Activated CD4-positive, CD25-positive, alpha-beta regulatory T cell (primary cell): ENCODE results near the gene RIGI.
"Not testable (repeated sequence)": the region's sequence is repeated elsewhere in the genome, so short reads cannot be mapped to it uniquely, and the experiment has no call there.

Experiments used
- DNase-seq, 4 experiments: peaks; one replicate each; lab custom pipeline; 2025; lab: John Stamatoyannopoulos, UW

The RIGI gene

DNA sequence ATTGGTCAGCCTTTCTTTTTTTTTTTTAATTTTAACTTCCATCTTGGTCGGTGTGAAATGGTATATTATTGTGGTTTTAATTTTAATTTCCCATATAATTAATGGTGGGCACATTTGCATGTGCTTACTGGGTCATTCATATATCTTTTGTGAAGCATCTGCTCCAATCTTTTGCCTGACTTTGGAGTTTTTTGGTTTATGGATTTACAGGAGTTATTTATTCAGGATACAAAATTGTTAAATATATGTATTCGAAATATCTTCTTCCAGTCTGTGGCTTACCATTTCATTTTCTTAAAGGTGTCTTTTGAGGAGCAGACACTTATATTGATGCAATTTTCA lies 682 bp upstream of the RIGI start:
- no peak for DNase-seq

DNA sequence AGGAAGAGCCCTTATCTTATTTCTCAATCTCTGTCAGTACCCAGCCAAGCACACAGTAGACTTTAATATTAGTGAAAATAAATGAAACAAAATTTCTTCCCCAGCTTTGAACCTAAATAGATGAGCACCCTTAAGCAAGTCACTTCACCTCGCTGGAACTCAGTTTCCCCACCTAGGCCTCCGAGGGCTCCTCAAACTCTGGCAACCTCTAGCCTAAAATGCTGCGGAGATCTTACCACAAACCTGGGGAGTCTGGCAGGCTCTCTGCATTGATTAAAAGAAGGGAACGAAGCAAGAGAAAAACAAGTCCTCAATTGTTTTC lies 326 bp downstream of the RIGI start:
- DNase-seq, result no peak

DNA sequence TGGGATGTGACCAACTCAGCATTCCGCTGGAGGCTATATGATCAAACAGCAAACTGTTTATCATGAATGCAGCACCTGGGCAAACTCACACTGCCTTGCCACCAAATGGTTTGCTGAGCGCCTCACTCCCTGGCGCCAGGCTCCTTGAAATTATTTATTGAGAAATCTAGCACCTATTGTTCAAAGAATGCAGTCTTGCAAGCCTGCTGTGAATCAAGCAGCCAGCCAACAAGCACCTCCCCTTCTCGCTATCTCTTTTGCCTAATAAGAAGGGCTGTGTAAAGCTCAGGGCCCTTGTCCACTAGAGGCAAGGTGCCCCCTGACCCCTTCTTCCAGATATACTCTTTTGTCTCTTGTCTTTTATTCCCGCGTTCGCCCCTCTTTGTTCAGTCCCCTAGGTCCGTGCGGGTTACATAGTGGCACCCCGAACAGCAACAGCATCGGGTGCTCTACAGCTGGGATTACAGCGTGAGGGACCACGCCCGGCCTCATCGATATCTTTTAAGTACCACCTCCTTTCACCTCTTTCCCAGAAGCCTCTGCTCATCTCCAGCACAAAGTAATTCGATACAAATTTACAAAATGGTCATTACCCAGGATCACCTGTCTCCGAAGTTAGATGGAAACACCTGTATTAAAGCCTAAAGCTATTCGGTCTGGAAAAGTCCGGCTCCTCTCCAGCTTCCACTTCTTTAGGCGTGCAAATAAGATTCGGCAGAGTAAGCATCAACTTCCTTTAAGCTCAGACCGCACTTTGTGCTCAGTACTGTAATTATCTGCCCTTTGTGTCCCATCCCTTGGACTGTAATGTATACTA lies 896 bp downstream of the RIGI start:
- DNase-seq, result no peak

DNA sequence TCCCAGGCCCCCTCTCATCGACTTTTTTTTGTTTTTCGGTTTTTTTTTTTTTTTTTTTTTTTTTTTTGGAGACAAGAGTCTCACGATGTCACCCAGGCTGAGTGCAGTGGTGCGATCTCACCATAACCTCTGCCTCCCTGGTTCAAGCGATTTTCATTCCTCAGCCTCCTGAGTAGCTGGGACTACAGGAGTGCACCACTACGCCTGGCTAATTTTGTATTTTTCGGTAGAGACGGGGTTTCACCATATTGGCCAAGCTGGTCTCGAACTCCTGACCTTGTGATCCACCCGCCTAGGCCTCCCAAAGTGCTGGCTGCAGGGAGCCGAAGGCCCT lies 1.5 kb downstream of the RIGI start:
- not testable (repeated sequence) for DNase-seq

DNA sequence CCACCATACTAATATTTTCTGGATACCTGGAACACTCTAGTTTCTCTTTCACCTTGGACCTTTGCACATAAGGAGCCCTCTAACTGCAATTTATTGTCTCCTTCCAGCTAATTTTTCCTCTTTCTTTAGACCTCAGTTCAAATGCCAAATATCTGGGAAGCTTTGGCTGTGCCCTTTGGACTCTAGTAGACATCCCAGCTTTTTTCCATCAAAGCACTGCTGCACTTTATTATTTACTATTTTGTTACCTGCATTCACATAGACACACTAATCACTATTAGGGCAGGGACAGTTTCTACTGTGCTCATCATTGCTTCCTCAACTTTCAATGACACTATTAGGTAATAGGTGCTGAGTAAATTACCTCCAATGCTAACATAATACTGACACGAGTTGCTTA lies 2.1 kb downstream of the RIGI start:
- DNase-seq, result no peak

DNA sequence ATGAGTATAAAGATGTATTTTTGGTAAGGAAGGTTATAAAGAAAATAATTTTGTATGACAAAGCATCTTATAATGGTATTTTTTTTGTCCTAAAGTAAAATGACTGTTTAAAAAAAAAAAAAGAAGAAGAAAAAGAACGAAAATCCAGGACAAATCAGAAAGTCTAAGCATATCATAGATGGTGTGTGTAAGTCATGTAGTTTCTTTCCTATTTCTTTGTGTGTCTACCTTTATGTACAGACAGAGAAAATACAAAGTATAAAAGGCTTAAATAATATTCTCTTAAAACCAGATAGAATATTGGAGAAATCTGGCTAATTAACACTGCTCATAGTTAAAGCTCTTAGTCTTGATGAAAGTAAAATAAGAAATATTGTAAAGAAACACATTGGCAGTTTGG lies 7.7 kb downstream of the RIGI start:
- no peak for DNase-seq

DNA sequence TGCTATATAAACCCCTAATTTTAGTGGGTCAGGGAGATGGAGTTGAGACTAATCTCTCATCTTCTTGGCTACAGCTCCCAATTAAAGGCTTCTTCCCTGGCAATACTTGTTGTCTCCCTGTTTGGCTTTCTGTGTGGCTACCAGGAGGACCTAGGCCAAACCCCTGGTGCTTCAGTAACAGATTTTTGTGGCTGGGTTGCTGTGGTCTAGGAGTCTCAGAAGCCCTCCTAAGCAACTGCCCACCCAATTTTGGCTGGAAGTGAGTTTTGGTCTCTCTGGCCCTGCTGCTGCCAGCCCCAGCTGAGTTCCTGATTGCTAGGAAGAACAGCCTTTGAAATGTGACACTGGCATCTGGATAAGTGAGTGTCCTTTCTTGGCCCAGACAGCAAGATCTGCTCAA lies 9.8 kb downstream of the RIGI start:
- DNase-seq, result no peak

DNA sequence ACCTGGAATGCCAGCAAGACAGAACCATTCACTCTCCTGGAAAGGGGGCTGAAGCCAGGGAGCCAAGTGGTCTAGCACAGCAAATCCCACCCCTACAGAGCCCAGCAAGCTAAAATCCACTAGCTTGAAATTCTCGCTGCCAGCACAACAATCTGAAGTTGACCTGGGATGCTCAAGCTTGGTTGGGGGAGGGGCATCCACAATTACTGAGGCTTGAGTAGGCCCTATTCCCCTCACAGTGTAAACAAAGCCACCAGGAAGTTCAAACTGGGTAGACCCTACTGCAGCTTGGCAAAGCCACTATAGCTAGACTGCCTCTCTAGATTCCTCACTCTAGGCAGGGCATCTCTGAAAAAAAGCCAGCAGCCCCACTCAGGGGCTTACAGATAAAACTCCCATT lies 17.3 kb downstream of the RIGI start:
- no peak for DNase-seq

DNA sequence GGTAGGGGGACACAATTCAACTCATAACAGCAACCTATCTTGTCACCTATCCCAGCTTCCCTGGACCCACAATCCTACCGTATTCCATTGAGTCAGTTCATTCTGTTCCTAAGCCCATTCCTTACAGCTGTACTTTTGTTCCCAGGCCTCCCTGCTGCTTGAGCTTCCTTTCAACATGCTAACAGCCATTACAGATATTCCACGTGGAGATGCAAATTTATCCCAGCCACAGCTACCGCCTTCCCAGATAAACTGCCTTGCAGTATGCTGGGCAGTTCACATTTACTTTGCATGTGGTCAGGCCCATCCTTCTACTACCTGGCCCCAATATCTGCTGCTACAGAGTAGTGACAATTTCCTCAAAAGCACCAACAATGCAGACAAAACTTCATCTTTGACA lies 23.0 kb downstream of the RIGI start:
- no peak for DNase-seq

DNA sequence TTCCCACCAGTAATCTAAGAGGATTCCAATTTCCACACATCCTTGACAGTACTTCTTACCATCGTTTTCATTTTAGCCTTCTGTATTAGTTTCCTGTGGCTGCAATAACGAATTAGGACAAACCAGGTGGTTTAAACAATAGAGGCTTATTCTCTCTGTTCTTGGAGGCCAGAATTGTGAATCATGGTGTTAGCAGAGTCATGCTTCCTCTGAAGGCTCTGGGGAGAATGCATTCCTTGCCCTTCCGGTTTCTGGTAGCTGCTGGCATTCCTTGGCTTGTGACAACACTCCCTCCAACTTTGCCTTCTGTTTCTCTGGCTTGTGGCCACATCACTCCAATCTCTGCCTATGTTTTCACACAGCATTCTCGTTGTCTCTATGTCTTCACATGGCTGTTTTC lies 23.5 kb downstream of the RIGI start:
- no peak for DNase-seq

DNA sequence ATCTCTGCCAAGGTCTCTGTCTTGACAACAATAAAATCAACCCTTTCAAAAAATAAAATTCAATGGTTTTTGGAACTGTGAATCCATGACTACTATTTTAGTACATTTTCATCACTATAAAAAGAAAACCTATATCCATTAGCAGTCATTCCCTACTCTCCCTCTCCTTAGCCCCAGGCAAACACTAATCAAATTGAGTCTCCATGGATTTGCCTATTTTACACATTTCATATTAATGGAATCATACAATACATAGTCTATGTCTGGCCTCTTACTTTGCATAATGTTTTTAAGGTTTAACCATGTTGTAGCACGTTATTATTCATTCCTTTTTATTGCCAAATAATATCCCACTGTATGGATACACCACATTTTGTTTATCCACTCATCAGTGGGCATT lies 24.1 kb downstream of the RIGI start:
- no peak for DNase-seq

DNA sequence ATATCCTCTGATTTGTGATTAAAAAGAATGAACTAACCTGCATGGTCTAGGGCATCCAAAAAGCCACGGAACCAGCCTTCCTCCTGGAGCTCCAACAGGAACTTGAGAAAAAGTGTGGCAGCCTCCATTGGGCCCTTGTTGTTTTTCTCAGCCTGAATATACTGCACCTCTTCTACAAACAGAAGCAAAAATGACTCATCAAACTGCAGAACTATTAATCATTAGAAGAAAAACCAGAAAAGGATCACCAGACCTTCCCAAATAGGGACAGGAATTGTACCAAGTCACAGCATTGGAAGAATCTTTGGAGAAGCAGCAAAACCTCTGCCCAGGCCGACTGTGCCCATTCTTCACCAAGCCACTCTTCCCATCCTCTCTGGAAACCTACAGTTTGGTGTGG lies 25.2 kb downstream of the RIGI start:
- DNase-seq, result no peak

DNA sequence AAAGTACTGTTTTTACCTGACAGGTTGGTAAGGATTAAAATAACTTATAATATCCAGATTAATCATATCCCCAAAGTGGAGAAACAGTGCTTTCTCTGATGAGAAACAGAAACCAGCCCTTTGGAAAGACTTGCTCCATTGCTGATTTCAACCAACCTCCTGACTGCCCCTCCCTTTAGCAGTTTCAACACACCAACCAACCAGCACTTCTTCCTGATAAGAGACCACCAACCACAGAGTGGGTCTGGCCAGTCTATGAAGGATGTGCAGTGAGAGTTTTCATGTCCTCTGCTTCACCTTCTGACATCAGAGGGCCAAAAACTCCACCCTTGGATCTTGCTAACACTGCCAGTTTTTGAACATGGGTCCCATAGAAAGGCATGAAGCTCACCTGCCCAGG lies 28.1 kb downstream of the RIGI start:
- DNase-seq, result no peak

DNA sequence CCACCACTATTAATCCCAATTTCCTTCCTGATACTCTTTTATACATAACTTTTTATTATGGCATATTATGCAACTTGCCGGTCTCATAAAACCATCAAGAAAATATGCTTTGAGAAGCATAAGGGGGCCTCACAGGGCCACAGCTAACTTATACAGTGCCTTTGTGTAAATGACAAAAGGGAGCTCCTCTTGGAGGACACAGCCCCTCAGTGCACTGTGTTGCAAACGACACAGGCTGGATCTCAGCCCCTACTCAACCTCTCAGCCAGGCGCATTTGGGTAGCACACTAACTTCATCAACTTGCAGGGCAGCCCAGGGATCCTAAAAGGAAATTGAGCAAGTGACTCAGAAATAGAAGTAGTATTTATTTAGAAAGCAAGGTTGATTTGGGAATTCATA lies 35.4 kb downstream of the RIGI start:
- DNase-seq, result no peak

DNA sequence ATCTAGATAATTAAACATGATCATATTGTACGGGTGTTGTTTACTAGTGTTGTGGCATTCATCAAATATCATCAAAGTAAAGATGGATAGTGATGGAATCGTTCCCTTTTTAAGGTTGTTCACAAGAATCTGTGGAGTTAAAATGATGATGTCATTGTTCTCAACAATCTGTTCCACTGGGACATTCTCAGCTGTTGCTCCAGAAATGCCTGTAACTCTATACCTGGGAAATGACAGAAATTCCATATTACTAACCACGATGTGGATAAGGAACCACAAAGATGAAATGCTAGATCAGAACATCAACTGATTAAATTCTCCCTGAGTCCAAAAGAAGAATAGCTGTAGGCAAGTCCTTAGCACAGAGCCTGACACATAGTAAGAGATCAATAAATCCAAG lies 38.0 kb downstream of the RIGI start:
- no peak for DNase-seq

DNA sequence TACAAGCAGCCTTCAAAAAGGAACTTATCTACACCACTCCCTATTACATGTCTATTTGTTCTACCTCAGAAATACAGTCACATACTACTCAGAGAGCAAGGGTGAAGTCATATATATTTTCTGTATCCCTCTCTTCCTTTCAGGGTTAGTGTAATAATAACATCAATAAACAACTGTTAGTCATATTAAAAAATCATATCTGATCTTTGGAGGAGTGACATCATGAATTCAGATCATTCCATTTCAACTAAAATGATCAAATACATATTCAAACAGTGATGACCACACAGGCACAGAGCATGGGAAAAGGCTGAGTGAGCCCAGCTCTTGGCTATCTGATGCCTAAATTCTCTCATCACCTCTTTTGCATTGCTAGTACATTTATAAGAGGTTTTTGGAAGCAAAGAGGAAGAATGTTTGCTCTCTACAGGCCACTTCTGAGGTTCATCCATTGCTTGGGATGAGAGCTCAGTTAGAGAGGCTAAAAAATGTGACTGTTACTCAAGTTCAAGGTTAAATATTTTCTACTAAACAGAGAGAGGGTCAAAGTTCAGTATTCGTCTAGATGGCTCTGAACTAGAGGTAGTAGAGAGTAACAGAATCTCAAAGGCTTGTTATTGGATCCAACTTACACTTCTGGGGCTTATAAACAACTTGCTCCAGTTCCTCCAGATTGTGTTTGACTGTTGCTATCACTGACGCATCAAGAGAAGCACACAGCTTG lies 39.0 kb downstream of the RIGI start:
- DNase-seq, result no peak

DNA sequence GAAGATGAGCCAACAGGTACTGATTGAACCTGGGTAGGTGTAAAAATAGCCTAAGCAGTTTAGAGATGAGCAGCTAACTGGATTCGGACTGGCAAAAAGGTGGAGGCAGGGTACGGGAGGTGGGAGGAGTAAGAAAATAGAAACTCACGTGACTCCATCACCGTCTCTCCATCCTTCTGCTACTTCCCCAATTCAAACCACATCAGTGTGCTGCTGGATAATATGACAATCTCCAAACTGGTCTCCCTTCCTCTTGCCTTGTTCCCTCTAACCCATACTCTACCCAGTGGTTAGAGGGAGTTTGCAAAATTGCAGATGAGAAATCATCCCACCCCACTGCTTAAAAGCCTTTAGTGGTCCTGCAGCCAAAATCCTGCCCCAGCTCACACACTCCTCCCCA lies 42.7 kb downstream of the RIGI start:
- no peak for DNase-seq
